ENCODE results near the gene PSMD13. TPM values are rescaled to one million over a fixed set of nuclear protein-coding genes. Genes with fewer than 3 reads are reported as not detected.

Gene PSMD13
- total and polyA plus RNA-seq, 2 of the 4 experiments (the other 2 are of a cell fraction), result 177 to 217 TPM

GRCh38 chr11:261624-262023 is 24.8 kb downstream of the PSMD13 start:
- H3K18ac ChIP-seq (ENCODE audit: low read depth, low read length), result no peak overlapping the region
- no peaks in the 10 kb centered on the region for H3K79me1 ChIP-seq (ENCODE audit: low read depth in 1 of 2, low read length in 2 of 2)
- WGBS, 2 experiments (ENCODE audit: extremely low coverage in 2 of 2, insufficient read length in 1 of 2), result no CpG with 5 or more reads among the region's 4 CpGs
- no peak overlapping the region for H3K4ac ChIP-seq (ENCODE audit: low read depth, low read length)
- H2AK5ac ChIP-seq (ENCODE audit: low read depth, low read length), result no peak overlapping the region
- no peak overlapping the region for H2BK5ac ChIP-seq (ENCODE audit: low read depth, low read length, poor library complexity, severe bottlenecking)
- H4K8ac ChIP-seq (ENCODE audit: low read depth in 2 of 2, low read length in 2 of 2), result no peak overlapping the region
- H2BK15ac ChIP-seq (ENCODE audit: low read depth, low read length), result no peak overlapping the region
- no TSS peak for BruUV-seq (replicated peaks)
- no peaks in the 10 kb centered on the region for H3K9me3 ChIP-seq (ENCODE audit: control insufficient read depth, insufficient read depth, low read length)
- H3K56ac ChIP-seq (ENCODE audit: extremely low read depth, insufficient read depth, low read length), result no peak overlapping the region
- no peak overlapping the region for H2AK9ac ChIP-seq (replicated peaks; ENCODE audit: low read depth, low read length, poor library complexity)
- no peaks in the 10 kb centered on the region for H4K20me1 ChIP-seq (ENCODE audit: insufficient read depth, low read length)
- H2AFZ ChIP-seq (replicated peaks; ENCODE audit: low read length, poor library complexity), result no peak overlapping the region
- POLR2A ChIA-PET (ENCODE audit: unreplicated experiment), result no interaction called here
- no peak overlapping the region for H4K91ac ChIP-seq (ENCODE audit: insufficient read depth, low read depth, low read length)
- ATAC-seq (ENCODE audit: low read depth), result no peak
- H3K23ac ChIP-seq (ENCODE audit: low read depth, low read length), result no peak overlapping the region
- no peaks in the 10 kb centered on the region for H3K36me3 ChIP-seq (ENCODE audit: control insufficient read depth, insufficient read depth, low read length)
- CTCF ChIA-PET, result interaction anchor here (1.8 kb wide), 1 partner anchor 11 kb away, joined by 8 read pairs; no protein-coding TSS in a partner anchor
- H3K14ac ChIP-seq (replicated peaks; ENCODE audit: low read depth, low read length), result no peak overlapping the region
- no peak overlapping the region for H3K4me3 ChIP-seq (ENCODE audit: insufficient read depth, low read depth, low read length)
- peaks cover 10% of the 10 kb centered on the region for H3K27me3 ChIP-seq (ENCODE audit: control insufficient read depth, insufficient read depth, low read length)
- no peaks in the 10 kb centered on the region; the same call in 1 of the 2 replicates for H3K9me1 ChIP-seq (ENCODE audit: insufficient read depth, low read length)
- in situ Hi-C loops (cut with MboI; ENCODE audit: low sequenced_read_pairs) (no loop called here), intact Hi-C loops (cut with micrococcal nuclease) (no loop called here), dilution Hi-C loops (cut with HindIII; ENCODE audit: low sequenced_read_pairs, unreplicated experiment) (no loop called here)
- no peak overlapping the region for H3K4me2 ChIP-seq (ENCODE audit: low read depth, low read length)
- H3K27ac ChIP-seq (ENCODE audit: insufficient read depth, low read length), result no peak overlapping the region
- no peak overlapping the region for H2BK20ac ChIP-seq (ENCODE audit: low read depth, low read length)
- no peaks in the 10 kb centered on the region for H3K4me1 ChIP-seq (ENCODE audit: control insufficient read depth, insufficient read depth, low read length)
- H3K9ac ChIP-seq (ENCODE audit: low read depth, low read length), result no peak overlapping the region
- no peak overlapping the region for H2BK120ac ChIP-seq (ENCODE audit: low read depth, low read length)
- TF ChIP-seq BHLHE40 (IDR thresholded peaks at IDR 0.05; ENCODE audit: low read depth, low read length) (no peak), RCOR1 (IDR thresholded peaks at IDR 0.05; ENCODE audit: insufficient replicate concordance, low read length) (no peak), RFX5 (IDR thresholded peaks at IDR 0.05; ENCODE audit: low read depth, low read length) (no peak), NFE2L2 (IDR thresholded peaks at IDR 0.05; ENCODE audit: low read depth, low read length) (no peak), MAZ (IDR thresholded peaks at IDR 0.05; ENCODE audit: borderline replicate concordance, low read depth, low read length) (no peak), FOS (IDR thresholded peaks at IDR 0.05; ENCODE audit: low read depth, low read length) (no peak), RAD21 (IDR thresholded peaks at IDR 0.05; ENCODE audit: low read length) (no peak), CHD1 (IDR thresholded peaks at IDR 0.05; ENCODE audit: low read depth, low read length) (no peak), MXI1 (IDR thresholded peaks at IDR 0.05; ENCODE audit: borderline replicate concordance, low read depth, low read length) (no peak), POLR2A (IDR thresholded peaks at IDR 0.05; ENCODE audit: low read depth, low read length) (no peak)
- TF ChIP-seq, protein P1, sequence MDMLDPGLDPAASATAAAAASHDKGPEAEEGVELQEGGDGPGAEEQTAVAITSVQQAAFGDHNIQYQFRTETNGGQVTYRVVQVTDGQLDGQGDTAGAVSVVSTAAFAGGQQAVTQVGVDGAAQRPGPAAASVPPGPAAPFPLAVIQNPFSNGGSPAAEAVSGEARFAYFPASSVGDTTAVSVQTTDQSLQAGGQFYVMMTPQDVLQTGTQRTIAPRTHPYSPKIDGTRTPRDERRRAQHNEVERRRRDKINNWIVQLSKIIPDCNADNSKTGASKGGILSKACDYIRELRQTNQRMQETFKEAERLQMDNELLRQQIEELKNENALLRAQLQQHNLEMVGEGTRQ (IDR thresholded peaks at IDR 0.05; ENCODE audit: low read depth, low read length), result no peak
- no peak overlapping the region for H4K5ac ChIP-seq (ENCODE audit: low read depth, low read length)
- DNase-seq, result no peak
